GM19193 (cell line): ENCODE results near the gene KCTD1.

Experiments used
- POLR2A ChIP-seq: IDR thresholded peaks from 4 replicates; pipeline ENCODE4 v1.6.1; 2011; ENCODE audit not compliant: insufficient read depth, insufficient read length; ENCODE audit errors: extremely low read depth

Gene KCTD1

GRCh38 chr18:26540043-26540628 is 8.2 kb downstream of the KCTD1 start:
- no peak for TF ChIP-seq POLR2A

GRCh38 chr18:26538524-26538923 is 9.8 kb downstream of the KCTD1 start:
- TF ChIP-seq POLR2A = no peak

GRCh38 chr18:26536664-26537063 is 11.7 kb downstream of the KCTD1 start:
- no peak for TF ChIP-seq POLR2A

GRCh38 chr18:26536032-26536431 is 12.3 kb downstream of the KCTD1 start:
- TF ChIP-seq POLR2A = no peak

- no peak for TF ChIP-seq POLR2A
These were observed 12.7 kb downstream of the KCTD1 start for GRCh38 chr18:26535630-26536029.

- TF ChIP-seq POLR2A = no peak
These were observed 15.7 kb downstream of the KCTD1 start for GRCh38 chr18:26532367-26533340.

GRCh38 chr18:26531605-26532298 is 16.6 kb downstream of the KCTD1 start:
- TF ChIP-seq POLR2A = no peak

GRCh38 chr18:26526966-26527234 is 21.5 kb downstream of the KCTD1 start:
- TF ChIP-seq POLR2A = no peak

- TF ChIP-seq POLR2A = no peak
These were observed 22.0 kb downstream of the KCTD1 start for GRCh38 chr18:26526128-26526965.

GRCh38 chr18:26524504-26525351 is 23.6 kb downstream of the KCTD1 start:
- TF ChIP-seq POLR2A = no peak

- no peak for TF ChIP-seq POLR2A
These were observed 24.4 kb downstream of the KCTD1 start for GRCh38 chr18:26524002-26524401.

- no peak for TF ChIP-seq POLR2A
These were observed 26.7 kb downstream of the KCTD1 start for GRCh38 chr18:26521617-26522016.

- TF ChIP-seq POLR2A = no peak
These were observed 27.4 kb downstream of the KCTD1 start for GRCh38 chr18:26520974-26521373.

GRCh38 chr18:26519114-26519513 is 29.2 kb downstream of the KCTD1 start:
- no peak for TF ChIP-seq POLR2A
